Adipose tissue (tissue), 3 donors: ENCODE data around the gene RAB3A. TPM values are rescaled to one million over a fixed set of nuclear protein-coding genes. Genes with fewer than 3 reads are reported as not detected.
"Not testable (repeated sequence)": the region's sequence is repeated elsewhere in the genome, so short reads cannot be mapped to it uniquely, and the experiment has no call there.

Experiments used
- H3K27ac ChIP-seq: one replicate; pipeline ENCODE4 v1.5.1; 2013; ENCODE audit warnings: low read depth, low read length
- WGBS, 3 donors: extraction: QIAGEN DNeasy Blood & Tissue Kit; methylation state at CpG; one replicate each; pipeline ENCODE4 v1.1.7; 2013; 5-methylcytosine and 5-hydroxymethylcytosine counted together
- polyA plus RNA-seq, 3 donors: library from polyadenylated mRNA; stranded (reverse); fragments of 200-250 nt; gene quantifications; one replicate each; pipeline ENCODE4 v1.2.3, GENCODE V29; 2013
- donor health status: healthy with polysubstance abuse.
- donor health status: Bipolar disorder and iron deficiency.
- donor health status: healthy.

Gene RAB3A
- polyA plus RNA-seq, 3 donors, result 1.00 to 5.2 (median 1.5) TPM

GRCh38 chr19:18225702-18226468 lies 22.0 kb upstream of the RAB3A start, which contains the start of gene PDE4C:
Gene PDE4C (minus strand): TSS chr19:18226438. CDS start chr19:18226415, 23 bp downstream.
- 2 to 6% (median 3%) methylated on average over 42 to 51 of the region's 51 CpGs for WGBS, 3 donors
- no peak within 1 kb of the TSS for H3K27ac ChIP-seq

- WGBS, 3 donors, result 13 to 20% (median 17%) methylated on average over 16 of the region's 16 CpGs
- no peak overlapping the region for H3K27ac ChIP-seq
Measured at GRCh38 chr19:18225355-18225701, 21.5 kb upstream of the RAB3A start.

- no peak overlapping the region for H3K27ac ChIP-seq
- WGBS, 3 donors, result 1 to 2% (median 1%) methylated on average over 79 to 81 of the region's 81 CpGs
Measured at GRCh38 chr19:18224525-18225354, 20.9 kb upstream of the RAB3A start.

- no peak overlapping the region for H3K27ac ChIP-seq
- 4 to 7% (median 6%) methylated on average over 39 of the region's 39 CpGs for WGBS, 3 donors
Measured at GRCh38 chr19:18223860-18224524, 20.1 kb upstream of the RAB3A start.

- WGBS, 3 donors, result 81 to 83% (median 82%) methylated on average over 24 to 25 of the region's 25 CpGs
- H3K27ac ChIP-seq, result no peak overlapping the region
Measured at GRCh38 chr19:18221815-18222725, 18.2 kb upstream of the RAB3A start.

GRCh38 chr19:18220632-18221275 lies 16.9 kb upstream of the RAB3A start:
- H3K27ac ChIP-seq, result no peak overlapping the region
- WGBS, 3 donors, result 3 to 9% (median 7%) methylated on average over 30 to 33 of the region's 33 CpGs

GRCh38 chr19:18219911-18220631 lies 16.2 kb upstream of the RAB3A start:
- H3K27ac ChIP-seq, result no peak overlapping the region
- 53 to 68% (median 65%) methylated on average over 28 of the region's 28 CpGs for WGBS, 3 donors

GRCh38 chr19:18218600-18218999 lies 14.8 kb upstream of the RAB3A start:
- 83 to 94% (median 89%) methylated on average over 3 of the region's 3 CpGs for WGBS, 3 donors
- no peak overlapping the region for H3K27ac ChIP-seq

GRCh38 chr19:18218159-18218558 lies 14.3 kb upstream of the RAB3A start:
- 85 to 89% (median 87%) methylated on average over 17 of the region's 17 CpGs for WGBS, 3 donors
- no peak overlapping the region for H3K27ac ChIP-seq

- 92 to 95% (median 95%) methylated on average over 8 of the region's 8 CpGs for WGBS, 3 donors
- no peak overlapping the region for H3K27ac ChIP-seq
Measured at GRCh38 chr19:18216789-18217188, 12.9 kb upstream of the RAB3A start.

- 67 to 68% (median 68%) methylated on average over 7 of the region's 7 CpGs for WGBS, 3 donors
- no peak overlapping the region for H3K27ac ChIP-seq
Measured at GRCh38 chr19:18214779-18215433, 11.1 kb upstream of the RAB3A start.

- 78 to 82% (median 81%) methylated on average over 14 of the region's 14 CpGs for WGBS, 3 donors
Measured at GRCh38 chr19:18211683-18212082, 7.8 kb upstream of the RAB3A start.

GRCh38 chr19:18209912-18210311 lies 6.1 kb upstream of the RAB3A start:
- H3K27ac ChIP-seq, result not testable (repeated sequence)
- 76 to 87% (median 84%) methylated on average over 4 to 5 of the region's 5 CpGs for WGBS, 3 donors

More at GRCh38 chr19:18211683-18212082, 7.8 kb upstream of the RAB3A start:
- H3K27ac ChIP-seq, result no peak overlapping the region

- H3K27ac ChIP-seq, result no peak overlapping the region
Measured at GRCh38 chr19:18208098-18208951, 4.5 kb upstream of the RAB3A start.

GRCh38 chr19:18206018-18206417 lies 2.2 kb upstream of the RAB3A start:
- 84 to 88% (median 86%) methylated on average over 12 of the region's 12 CpGs for WGBS, 3 donors
- H3K27ac ChIP-seq, result no peak overlapping the region

More at GRCh38 chr19:18208098-18208951, 4.5 kb upstream of the RAB3A start:
- 14 to 20% (median 17%) methylated on average over 32 of the region's 32 CpGs for whole genome bisulfite sequencing, 3 donors
